SK-N-SH (cell line): Measurements from ENCODE around the gene EFCAB11. TPM values are rescaled to one million over a fixed set of nuclear protein-coding genes. Genes with fewer than 3 reads are reported as not detected.

Experiments used
- CTCF ChIA-PET: fragments of 300-600, 350-600 bp; formaldehyde crosslinking; extraction: SDS; loops from one replicate; lab custom pipeline; 2021; lab: Yijun Ruan, JAX
- POLR2A ChIA-PET: fragments of 350-600 bp; sonication (Branson Sonifier 250); formaldehyde crosslinking; extraction: SDS; loops from one replicate; lab custom pipeline; 2020; ENCODE audit warnings: antibody characterized with exemption, inconsistent platforms; lab: Yijun Ruan, JAX
- DNase-seq: peaks from one replicate; pipeline ENCODE4 v3.0.0; 2012
- H2AFZ ChIP-seq: fragments of 200-600 bp; sonication (generic); 2 replicates; pipeline ENCODE4 v1.8.1; 2016; ENCODE audit warnings: antibody characterized with exemption, mild to moderate bottlenecking, low read depth
- H3F3A ChIP-seq: fragments of 200-600 bp; sonication (generic); replicated peaks from 2 replicates; pipeline ENCODE3; 2016; ENCODE audit warnings: antibody characterized with exemption, mild to moderate bottlenecking; ENCODE audit not compliant: insufficient read depth
- H3K27ac ChIP-seq, 2 experiments: fragments of 200-500 bp in 1 of 2; fragments of 200-600 bp in 1 of 2; sonication (Bioruptor generic) in 1 of 2; sonication (generic), shearing (Covaris generic) in 1 of 2; 2 replicates each; pipeline versions ENCODE4 v1.5.1 to v1.6.1; 2014 to 2016; ENCODE audit warnings: low read depth in 2 of 2, inconsistent platforms in 1 of 2, low read length in 1 of 2, mild to moderate bottlenecking in 1 of 2, mixed read lengths in 1 of 2
- H3K27me3 ChIP-seq: fragments of 200-600 bp; sonication (generic), shearing (Covaris generic); 2 replicates; pipeline ENCODE4 v1.6.1; 2016; ENCODE audit warnings: mixed run types; ENCODE audit not compliant: insufficient read depth
- H3K36me3 ChIP-seq, 2 experiments: fragments of 200-500 bp in 1 of 2; fragments of 200-600 bp in 1 of 2; sonication (Bioruptor generic) in 1 of 2; sonication (generic) in 1 of 2; replicated peaks in 1 of 2; 2 replicates each; pipeline versions ENCODE3 to v1.5.1; 2014 to 2016; ENCODE audit warnings: low read length in 1 of 2, mild to moderate bottlenecking in 1 of 2; ENCODE audit not compliant: insufficient read depth in 2 of 2, control insufficient read depth in 1 of 2
- H3K4me1 ChIP-seq, 2 experiments: fragments of 200-500 bp in 1 of 2; fragments of 200-600 bp in 1 of 2; sonication (Bioruptor generic) in 1 of 2; sonication (generic), shearing (Covaris generic) in 1 of 2; 2 replicates each; pipeline versions ENCODE4 v1.5.1 to v1.6.1; 2014 to 2016; ENCODE audit warnings: low read depth in 1 of 2, low read length in 1 of 2, mixed run types in 1 of 2; ENCODE audit not compliant: insufficient read depth in 2 of 2, control insufficient read depth in 1 of 2
- H3K4me2 ChIP-seq: fragments of 200-600 bp; sonication (generic), shearing (Covaris generic); 2 replicates; pipeline ENCODE4 v1.6.1; 2017; ENCODE audit warnings: mixed run types
- H3K4me3 ChIP-seq, 2 experiments: fragments of 200-500 bp in 1 of 2; fragments of 200-600 bp in 1 of 2; sonication (Bioruptor generic) in 1 of 2; sonication (generic), shearing (Covaris generic) in 1 of 2; 2 replicates each; pipeline versions ENCODE4 v1.5.1 to v1.8.1; 2014 to 2016; ENCODE audit warnings: low read depth in 2 of 2, inconsistent platforms in 1 of 2, low read length in 1 of 2, mild to moderate bottlenecking in 1 of 2, mixed read lengths in 1 of 2, moderate library complexity in 1 of 2
- H3K79me2 ChIP-seq: fragments of 200-600 bp; sonication (generic); 2 replicates; pipeline ENCODE4 v1.8.1; 2017; ENCODE audit warnings: mild to moderate bottlenecking; ENCODE audit not compliant: insufficient read depth
- H3K9ac ChIP-seq: fragments of 200-600 bp; sonication (generic); 2 replicates; pipeline ENCODE4 v1.6.1; 2017; ENCODE audit warnings: mixed run types
- H3K9me2 ChIP-seq: fragments of 200-600 bp; sonication (generic); 2 replicates; pipeline ENCODE4 v1.6.1; 2017; ENCODE audit warnings: mixed run types
- H3K9me3 ChIP-seq: fragments of 200-600 bp; sonication (generic); 2 replicates; pipeline ENCODE4 v1.6.1; 2017; ENCODE audit warnings: mixed run types, mild to moderate bottlenecking, moderate library complexity
- H4K20me1 ChIP-seq: fragments of 200-600 bp; sonication (generic); 2 replicates; pipeline ENCODE4 v1.6.1; 2017; ENCODE audit warnings: mild to moderate bottlenecking, mixed run types; ENCODE audit not compliant: insufficient read depth
- ELF1 ChIP-seq: IDR thresholded peaks from 2 replicates; pipeline ENCODE4 v1.4.0; 2012
- EP300 ChIP-seq, 2 experiments: IDR thresholded peaks; 2 replicates each; pipeline versions ENCODE4 v1.4.0 to v1.6.1; 2012; ENCODE audit warnings: borderline replicate concordance in 1 of 2, low read depth in 1 of 2, low read length in 1 of 2
- MEF2A ChIP-seq: IDR thresholded peaks from 2 replicates; pipeline ENCODE4 v1.4.0; 2012; ENCODE audit warnings: low read depth, borderline replicate concordance
- MXI1 ChIP-seq: IDR thresholded peaks from 2 replicates; pipeline ENCODE4 v1.6.1; 2012; ENCODE audit warnings: mild to moderate bottlenecking, low read depth, low read length, improper control_type of control experiment
- REST ChIP-seq: IDR thresholded peaks from 2 replicates; pipeline ENCODE4 v1.6.1; 2012; ENCODE audit warnings: mild to moderate bottlenecking, low read depth, low read length, moderate library complexity
- SIN3A ChIP-seq: IDR thresholded peaks from 2 replicates; pipeline ENCODE4 v1.6.1; 2012; ENCODE audit warnings: low read depth, mild to moderate bottlenecking, low read length, moderate library complexity, borderline replicate concordance
- SMC3 ChIP-seq: IDR thresholded peaks from 2 replicates; pipeline ENCODE4 v1.6.1; 2012; ENCODE audit warnings: low read depth, low read length, improper control_type of control experiment
- TEAD4 ChIP-seq: IDR thresholded peaks from 2 replicates; pipeline ENCODE4 v1.4.0; 2012; ENCODE audit warnings: mild to moderate bottlenecking, borderline replicate concordance; ENCODE audit not compliant: insufficient read depth
- YY1 ChIP-seq: IDR thresholded peaks from 2 replicates; pipeline ENCODE4 v1.4.0; 2012; ENCODE audit warnings: low read depth, mild to moderate bottlenecking
- WGBS: methylation state at CpG from one replicate; pipeline ENCODE4 v1.1.6; 2017; ENCODE audit warnings: low lambda C conversion rate; 5-methylcytosine and 5-hydroxymethylcytosine counted together
- polyA plus RNA-seq, 3 experiments: library from polyadenylated mRNA; depleted of rRNA; stranded (reverse); fragments of >200 nt; gene quantifications; 2 replicates each; pipeline ENCODE4 v1.2.3, GENCODE V29; 2012

EFCAB11 gene
- polyA plus RNA-seq, 1 of the 3 experiments (the other 2 are of a cell fraction) = 3.9 TPM

- CTCF ChIA-PET = no interaction called here
Measured at GRCh38 chr14:89869606-89870005, 84.9 kb downstream of the EFCAB11 start.

GRCh38 chr14:89866458-89866857, 88.1 kb downstream of the EFCAB11 start:
- WGBS = 87% methylated on average over 3 of the region's 3 CpGs
- H3K9me3 ChIP-seq = peaks cover 4% of the 10 kb centered on the region; the same call in 1 of the 2 replicates
- peaks cover 0 to 12% of the 10 kb centered on the region in 2 experiments for H3K36me3 ChIP-seq
- ChIA-PET POLR2A (no interaction called here), CTCF (no interaction called here)
- H3K27me3 ChIP-seq = no peaks in the 10 kb centered on the region
- H2AFZ ChIP-seq = no peak overlapping the region
- H3K4me1 ChIP-seq = no peaks in the 10 kb centered on the region
- no peak overlapping the region for H3K27ac ChIP-seq
- H3K4me3 ChIP-seq = no peak overlapping the region
- no peak overlapping the region for H3K4me2 ChIP-seq
- no peaks in the 10 kb centered on the region for H4K20me1 ChIP-seq
- DNase-seq = no peak
- H3K9me2 ChIP-seq = no peaks in the 10 kb centered on the region
- no peak overlapping the region for H3K9ac ChIP-seq
- H3K79me2 ChIP-seq = no peaks in the 10 kb centered on the region
- no peaks in the 10 kb centered on the region for H3F3A ChIP-seq
- TF ChIP-seq TEAD4 = no peak
- no peak for TF ChIP-seq SIN3A
- no peak for TF ChIP-seq YY1
- no peak for TF ChIP-seq MXI1
- TF ChIP-seq SMC3 = no peak
- no peak for TF ChIP-seq EP300 (IDR thresholded peaks at IDR 0.05; ENCODE audit: borderline replicate concordance in 1 of 2, low read depth in 1 of 2, low read length in 1 of 2)

More at GRCh38 chr14:89869606-89870005, 84.9 kb downstream of the EFCAB11 start:
- Histone ChIP-seq H3K79me2 (no peaks in the 10 kb centered on the region), H2AFZ (no peak overlapping the region), H3K9me3 (peaks cover 4% of the 10 kb centered on the region; the same call in 1 of the 2 replicates), H3K27me3 (no peaks in the 10 kb centered on the region), H3K9ac (no peak overlapping the region), H3K36me3 (peaks cover 0 to 10% of the 10 kb centered on the region in 2 experiments), H3K4me1 (no peaks in the 10 kb centered on the region), H3K4me2 (no peak overlapping the region), H3K9me2 (no peaks in the 10 kb centered on the region), H4K20me1 (no peaks in the 10 kb centered on the region), H3K27ac (no peak overlapping the region), H3K4me3 (no peak overlapping the region), H3F3A (no peaks in the 10 kb centered on the region)
- 83% methylated on average over 2 of the region's 2 CpGs for WGBS
- POLR2A ChIA-PET = no interaction called here
- no peak for DNase-seq
- TF ChIP-seq MEF2A (no peak), REST (no peak), ELF1 (no peak)
